ENCODE data around the gene USP53. TPM values are rescaled to one million over a fixed set of nuclear protein-coding genes. Genes with fewer than 3 reads are reported as not detected.
A peak's percentile ranks its signal among the peaks of the same experiment; 100 is the strongest.
"Not testable (repeated sequence)": the region's sequence is repeated elsewhere in the genome, so short reads cannot be mapped to it uniquely, and the experiment has no call there.

USP53 gene
- total RNA-seq, 4 donors from 2014 or later = 42.5 to 113 (median 68.3) TPM

GRCh38 chr4:119271361-119272085 is 59.0 kb downstream of the USP53 start:
- Histone ChIP-seq H3K36me3 (peaks cover 6 to 8% of the 10 kb centered on the region in 2 donors), H3K4me3 (replicated peaks in 1 of 3) (no peak overlapping the region), H3K9me3 (no peaks in the 10 kb centered on the region), H3K27ac (no peak overlapping the region), H3K4me1 (no peaks in the 10 kb centered on the region), H3K27me3 (no peaks in the 10 kb centered on the region)
- 81 to 88% methylated on average over 6 of the region's 6 CpGs for WGBS, 2 donors
- no peak for DNase-seq
- intact Hi-C loops (cut with DNase I) = no loop called here
- TF ChIP-seq POLR2A (IDR thresholded peaks at IDR 0.05) (no peak), CTCF (IDR thresholded peaks at IDR 0.05) (no peak)

DNA sequence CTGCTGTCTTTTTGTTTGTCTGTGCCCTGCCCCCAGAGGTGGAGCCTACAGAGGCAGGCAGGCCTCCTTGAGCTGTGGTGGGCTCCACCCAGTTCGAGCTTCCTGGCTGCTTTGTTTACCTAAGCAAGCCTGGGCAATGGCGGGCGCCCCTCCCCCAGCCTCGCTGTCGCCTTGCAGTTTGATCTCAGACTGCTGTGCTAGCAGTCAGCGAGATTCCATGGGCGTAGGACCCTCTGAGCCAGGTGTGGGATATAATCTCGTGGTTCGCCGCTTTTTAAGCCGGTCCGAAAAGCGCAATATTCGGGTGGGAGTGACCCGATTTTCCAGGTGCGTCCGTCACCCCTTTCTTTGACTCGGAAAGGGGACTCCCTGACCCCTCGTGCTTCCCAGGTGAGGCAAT is 67.0 kb downstream of the USP53 start:
- intact Hi-C loops (cut with DNase I) = not testable (repeated sequence)

DNA sequence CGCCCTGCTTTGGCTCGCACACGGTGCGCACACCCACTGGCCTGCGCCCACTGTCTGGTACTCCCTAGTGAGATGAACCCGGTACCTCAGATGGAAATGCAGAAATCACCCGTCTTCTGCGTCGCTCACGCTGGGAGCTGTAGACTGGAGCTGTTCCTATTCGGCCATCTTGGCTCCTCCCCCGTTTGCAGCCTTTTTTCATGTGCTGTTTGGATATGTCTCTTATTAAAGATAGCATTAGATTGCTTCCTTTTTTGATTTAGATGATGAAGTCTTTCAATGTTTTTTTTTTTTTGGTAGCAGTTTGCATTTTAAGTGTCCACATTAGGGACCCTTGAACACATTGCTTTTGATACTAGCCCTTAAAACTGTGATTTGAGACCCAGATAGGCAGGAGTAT is 67.4 kb downstream of the USP53 start:
- H3K4me1 ChIP-seq; H3K9me3 ChIP-seq; H3K27me3 ChIP-seq; H3K36me3 ChIP-seq; DNase-seq; H3K27ac ChIP-seq; H3K4me3 ChIP-seq (replicated peaks in 1 of 3): not testable (repeated sequence)
- intact Hi-C loops (cut with DNase I) = loop anchor here (10.0 kb wide), 1 partner anchor 65 kb away; the partner anchor contains the start of gene USP53
- 98 to 100% methylated on average over 12 of the region's 12 CpGs for WGBS, 2 donors

More for the DNA sequence above, 67.0 kb downstream of the USP53 start:
- not testable (repeated sequence) for H3K36me3 ChIP-seq; H3K4me1 ChIP-seq; H3K9me3 ChIP-seq; DNase-seq; H3K4me3 ChIP-seq (replicated peaks in 1 of 3); H3K27me3 ChIP-seq; H3K27ac ChIP-seq
- WGBS, 2 donors = 85 to 95% methylated on average over 12 to 18 of the region's 19 CpGs

DNA sequence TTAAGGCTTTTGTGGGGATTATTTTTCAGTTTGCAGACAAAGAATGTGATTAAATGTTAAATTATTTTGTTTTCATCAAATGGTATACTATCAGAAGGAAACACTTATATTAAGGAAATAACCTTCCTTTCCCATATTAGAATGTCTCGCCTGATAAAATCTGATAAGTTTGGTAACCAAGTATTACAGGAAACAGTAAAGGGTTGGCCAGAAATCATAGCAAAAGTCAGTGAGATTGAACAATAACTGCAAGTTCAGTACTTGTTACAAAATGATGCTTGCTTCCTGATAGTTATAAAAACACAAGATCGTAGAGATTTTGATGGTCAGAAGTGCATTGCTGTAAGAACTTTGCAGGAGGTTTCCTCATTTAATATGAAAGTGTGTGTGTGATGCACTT is 68.9 kb downstream of the USP53 start:
- H3K4me1 ChIP-seq = peaks cover 13% of the 10 kb centered on the region in 2 donors
- no peaks in the 10 kb centered on the region for H3K36me3 ChIP-seq
- WGBS, 2 donors = 55 to 62% methylated on average over 2 of the region's 2 CpGs
- no peak for DNase-seq
- H3K27ac ChIP-seq = no peak overlapping the region
- no peak for TF ChIP-seq CTCF (IDR thresholded peaks at IDR 0.05)
- no peak for TF ChIP-seq POLR2A (IDR thresholded peaks at IDR 0.05)
- H3K9me3 ChIP-seq = no peaks in the 10 kb centered on the region
- no peaks in the 10 kb centered on the region for H3K27me3 ChIP-seq
- intact Hi-C loops (cut with DNase I) = loop anchor here (10.0 kb wide), 1 partner anchor 67 kb away; the partner anchor contains the start of gene USP53
- H3K4me3 ChIP-seq (replicated peaks in 1 of 3) = no peak overlapping the region

DNA sequence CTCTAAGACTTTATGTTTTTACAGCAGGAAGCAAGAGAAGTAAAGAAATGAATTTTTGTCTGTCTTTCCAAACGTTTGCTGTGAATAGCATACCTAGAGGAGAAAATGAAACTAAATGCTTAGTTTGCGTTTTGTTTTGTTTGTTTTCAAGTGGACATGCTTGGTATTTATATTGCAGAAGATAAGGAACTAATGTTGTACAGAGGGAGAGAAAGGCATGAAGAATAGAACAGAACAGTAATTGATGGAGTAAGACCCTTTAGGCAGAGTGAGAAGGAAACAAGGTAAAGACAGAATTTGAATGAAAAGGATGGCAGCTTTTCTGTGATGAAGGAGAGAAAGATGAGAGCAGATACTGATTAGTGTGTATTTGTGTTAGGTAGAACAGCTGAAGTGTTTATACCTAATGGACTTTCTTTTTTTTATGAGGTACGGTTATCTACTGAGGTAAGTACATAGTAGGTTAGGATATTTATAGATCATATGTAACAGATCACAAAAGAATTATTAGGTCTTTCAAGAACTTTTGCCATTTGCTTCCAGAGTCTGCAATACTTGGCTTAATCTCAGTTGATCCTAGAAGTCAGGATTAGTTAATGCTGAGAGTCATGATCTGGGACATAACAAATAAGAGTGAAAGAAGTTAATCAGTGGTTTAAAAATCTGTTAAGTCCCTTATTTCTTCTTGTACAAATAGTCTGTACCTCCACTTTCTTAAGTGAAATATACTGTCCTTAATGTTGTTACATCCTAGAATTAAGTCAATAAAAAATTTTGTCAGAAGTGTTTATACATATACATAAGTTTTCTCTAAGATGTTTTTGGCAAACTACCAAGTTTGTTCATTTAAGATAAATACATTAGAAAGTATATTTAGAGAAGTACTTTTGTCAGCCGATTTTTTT is 72.6 kb downstream of the USP53 start:
- WGBS, 2 donors = 15 to 23% methylated on average over 4 of the region's 4 CpGs
- H3K27ac ChIP-seq = peak overlapping the region in 2 of 3 donors; percentile 53 to 65
- H3K36me3 ChIP-seq = no peaks in the 10 kb centered on the region
- peak overlapping the region in 1 of 3 donors; percentile 6 for H3K4me3 ChIP-seq (replicated peaks in 1 of 3)
- no peak for DNase-seq
- TF ChIP-seq POLR2A (IDR thresholded peaks at IDR 0.05) = no peak
- TF ChIP-seq CTCF (IDR thresholded peaks at IDR 0.05) = peak in 1 of 6 experiments; percentile 10
- no peaks in the 10 kb centered on the region for H3K9me3 ChIP-seq
- H3K4me1 ChIP-seq = peaks cover 13% of the 10 kb centered on the region in 2 donors
- intact Hi-C loops (cut with DNase I) = loop anchor here (5.0 to 10.0 kb wide), 2 partner anchors 70 to 243 kb away; partner anchors contain the start of gene USP53
- H3K27me3 ChIP-seq = no peaks in the 10 kb centered on the region

All from thyroid gland (tissue), 4 donors.